GM12892 (cell line): ENCODE results near the gene GULP1.

Source experiments
- POLR2A ChIP-seq: IDR thresholded peaks from 2 replicates; pipeline ENCODE4 v1.6.1; 2011; ENCODE audit warnings: low read depth, low read length, control low read depth
- POLR2AphosphoS5 ChIP-seq: IDR thresholded peaks from 2 replicates; pipeline ENCODE4 v1.6.1; 2011; ENCODE audit warnings: low read depth, low read length, control low read depth
- TAF1 ChIP-seq: IDR thresholded peaks from 2 replicates; pipeline ENCODE4 v1.6.1; 2011; ENCODE audit warnings: low read depth, mild to moderate bottlenecking, control low read depth, low read length, borderline replicate concordance

DNA sequence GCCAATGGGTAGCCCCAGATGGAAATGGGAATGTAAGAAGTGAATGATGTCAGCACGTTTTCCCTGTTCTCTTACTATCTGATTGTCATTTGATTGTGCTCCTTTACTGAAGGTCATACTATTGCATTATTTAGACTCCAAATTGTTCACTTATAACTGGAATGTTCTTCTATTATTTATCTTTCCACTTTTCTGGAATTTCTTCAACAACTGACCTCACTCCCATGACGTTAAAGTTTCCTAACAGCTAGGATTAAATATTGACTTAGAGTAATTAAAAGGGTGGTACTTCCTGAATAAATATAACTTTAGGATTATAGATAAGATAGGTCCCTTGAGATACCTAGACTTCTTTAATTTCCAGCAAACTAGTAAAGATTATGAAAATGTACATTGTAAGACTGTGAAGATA lies 10.9 kb upstream of the GULP1 start:
- TF ChIP-seq TAF1 (no peak), POLR2A (no peak), POLR2AphosphoS5 (no peak)
